ENCODE measurements around the gene IQGAP2. TPM values are rescaled to one million over a fixed set of nuclear protein-coding genes. Genes with fewer than 3 reads are reported as not detected.

The IQGAP2 gene
- total RNA-seq, 1 experiment from 2014 or later: not detected

DNA sequence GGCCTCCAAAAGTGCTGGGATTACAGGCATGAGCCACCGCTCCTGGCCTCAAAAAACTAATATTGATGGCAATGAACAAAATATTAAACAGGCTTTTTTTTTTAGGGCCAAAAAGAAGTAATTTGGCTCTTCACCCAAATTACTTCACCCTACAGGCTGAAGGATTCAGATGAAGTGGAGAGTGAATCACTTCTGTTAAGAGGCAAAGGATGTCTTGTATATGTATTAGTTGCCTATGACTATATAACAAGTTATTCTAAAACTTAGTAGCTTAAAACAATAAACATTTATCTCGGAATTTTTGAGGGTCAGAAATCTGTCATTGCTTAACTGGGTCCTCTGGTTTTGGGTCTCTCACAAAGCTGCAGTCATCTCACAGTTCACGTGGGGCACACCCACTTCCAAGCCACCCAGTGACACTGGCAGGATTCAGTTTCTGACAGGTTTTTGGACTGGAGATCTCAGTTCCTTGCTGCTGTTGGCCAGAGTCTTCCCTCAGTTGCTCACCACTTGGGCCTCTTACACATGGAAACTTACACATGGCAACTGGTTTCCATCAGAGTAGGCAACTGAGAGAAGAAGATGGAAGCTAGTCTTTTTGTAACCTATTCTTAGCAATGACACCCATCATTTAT lies 66.7 kb downstream of the IQGAP2 start:
- Histone ChIP-seq H3K4me1 (replicated peaks; ENCODE audit: insufficient read depth) (no peaks in the 10 kb centered on the region), H3K36me3 (ENCODE audit: low read depth) (no peaks in the 10 kb centered on the region), H4K20me1 (ENCODE audit: insufficient read depth) (no peaks in the 10 kb centered on the region), H3K9me3 (ENCODE audit: insufficient read depth, low read depth) (no peaks in the 10 kb centered on the region), H3K4me2 (no peak overlapping the region), H3K9me2 (ENCODE audit: insufficient read depth) (no peaks in the 10 kb centered on the region), H3F3A (ENCODE audit: insufficient read depth, low read depth) (no peaks in the 10 kb centered on the region), H3K27ac (no peak overlapping the region), H2AFZ (no peak overlapping the region), H3K4me3 (no peak overlapping the region), H3K79me2 (ENCODE audit: low read depth) (no peaks in the 10 kb centered on the region), H3K27me3 (ENCODE audit: insufficient read depth, low read depth) (no peaks in the 10 kb centered on the region)
- POLR2A ChIA-PET (ENCODE audit: unreplicated experiment): no interaction called here
- CTCF ChIA-PET: no interaction called here
- intact Hi-C loops (cut with micrococcal nuclease; ENCODE audit: unreplicated experiment): no loop called here
- no peak for DNase-seq
- TF ChIP-seq EZH2 (IDR thresholded peaks at IDR 0.05; ENCODE audit: low read depth) (no peak), CTCF (conservative IDR thresholded peaks at IDR 0.05) (no peak)
- BruUV-seq (replicated peaks): no TSS peak

GRCh38 chr5:76470976-76471375 lies 67.9 kb downstream of the IQGAP2 start:
- no peak overlapping the region for H3K4me2 ChIP-seq
- intact Hi-C loops (cut with micrococcal nuclease; ENCODE audit: unreplicated experiment): no loop called here
- no peaks in the 10 kb centered on the region for H3K36me3 ChIP-seq (ENCODE audit: low read depth)

DNA sequence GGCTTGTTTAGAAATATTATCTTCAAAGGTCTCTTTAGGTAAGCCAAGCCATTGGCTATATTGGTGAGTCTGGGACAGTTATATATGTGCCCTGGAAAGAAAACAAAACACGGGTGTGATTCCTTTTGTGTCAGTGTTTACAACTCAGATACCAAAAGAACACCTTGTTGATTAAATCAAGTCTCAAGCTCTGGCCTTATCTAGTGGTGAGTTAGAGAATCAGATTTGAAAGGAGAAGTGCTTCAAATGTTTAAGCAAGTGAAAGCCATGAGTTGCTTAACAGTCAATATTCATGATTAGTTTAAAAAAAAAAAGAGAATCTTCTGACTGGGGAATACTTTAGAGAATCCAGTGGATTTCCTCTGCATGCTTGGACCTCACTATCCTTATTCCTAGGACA lies 68.3 kb downstream of the IQGAP2 start:
- Histone ChIP-seq H4K20me1 (ENCODE audit: insufficient read depth) (no peaks in the 10 kb centered on the region), H3K4me1 (replicated peaks; ENCODE audit: insufficient read depth) (no peaks in the 10 kb centered on the region), H3K27ac (no peak overlapping the region), H3F3A (ENCODE audit: insufficient read depth, low read depth) (no peaks in the 10 kb centered on the region), H3K9me2 (ENCODE audit: insufficient read depth) (no peaks in the 10 kb centered on the region), H3K27me3 (ENCODE audit: insufficient read depth, low read depth) (no peaks in the 10 kb centered on the region), H3K36me3 (ENCODE audit: low read depth) (no peaks in the 10 kb centered on the region), H3K4me2 (no peak overlapping the region), H3K79me2 (ENCODE audit: low read depth) (no peaks in the 10 kb centered on the region), H2AFZ (no peak overlapping the region), H3K9me3 (ENCODE audit: insufficient read depth, low read depth) (no peaks in the 10 kb centered on the region), H3K4me3 (no peak overlapping the region)
- intact Hi-C loops (cut with micrococcal nuclease; ENCODE audit: unreplicated experiment): no loop called here
- ChIA-PET CTCF (no interaction called here), POLR2A (ENCODE audit: unreplicated experiment) (no interaction called here)
- no TSS peak for BruUV-seq (replicated peaks)
- DNase-seq: no peak
- TF ChIP-seq EZH2 (IDR thresholded peaks at IDR 0.05; ENCODE audit: low read depth) (no peak), CTCF (conservative IDR thresholded peaks at IDR 0.05) (no peak)

More at GRCh38 chr5:76470976-76471375, 67.9 kb downstream of the IQGAP2 start:
- no peak for DNase-seq
- CTCF ChIA-PET: no interaction called here
- Histone ChIP-seq H3K9me2 (ENCODE audit: insufficient read depth) (no peaks in the 10 kb centered on the region), H4K20me1 (ENCODE audit: insufficient read depth) (no peaks in the 10 kb centered on the region), H2AFZ (no peak overlapping the region), H3K4me3 (no peak overlapping the region), H3K27me3 (ENCODE audit: insufficient read depth, low read depth) (no peaks in the 10 kb centered on the region), H3K9me3 (ENCODE audit: insufficient read depth, low read depth) (no peaks in the 10 kb centered on the region), H3F3A (ENCODE audit: insufficient read depth, low read depth) (no peaks in the 10 kb centered on the region), H3K79me2 (ENCODE audit: low read depth) (no peaks in the 10 kb centered on the region), H3K4me1 (replicated peaks; ENCODE audit: insufficient read depth) (no peaks in the 10 kb centered on the region), H3K27ac (no peak overlapping the region)
- no peak for TF ChIP-seq EZH2 (IDR thresholded peaks at IDR 0.05; ENCODE audit: low read depth)
- no peak for TF ChIP-seq CTCF (conservative IDR thresholded peaks at IDR 0.05)
- no TSS peak for BruUV-seq (replicated peaks)
- POLR2A ChIA-PET (ENCODE audit: unreplicated experiment): no interaction called here
